ENCODE results near the gene ZNF778. TPM values are rescaled to one million over a fixed set of nuclear protein-coding genes. Genes with fewer than 3 reads are reported as not detected.
A peak's percentile ranks its signal among the peaks of the same experiment; 100 is the strongest.

The ZNF778 gene
- total RNA-seq, 2 donors from 2014 or later = 13.0 to 16.3 TPM

GRCh38 chr16:89193576-89194293, 23.8 kb upstream of the ZNF778 start:
- Histone ChIP-seq H3K27me3 (ENCODE audit: control insufficient read depth, insufficient read depth, low read length, poor library complexity, severe bottlenecking) (peaks cover 34% of the 10 kb centered on the region), H3K27ac (ENCODE audit: low read depth, low read length) (no peak overlapping the region), H3K4me3 (ENCODE audit: low read length) (no peak overlapping the region), H3K36me3 (ENCODE audit: control insufficient read depth, insufficient read depth, low read length) (no peaks in the 10 kb centered on the region), H3K9ac (ENCODE audit: extremely low read depth, low read length, poor library complexity, severe bottlenecking) (no peak overlapping the region), H3K9me3 (ENCODE audit: control insufficient read depth, low read length) (no peaks in the 10 kb centered on the region), H3K4me1 (ENCODE audit: control insufficient read depth, insufficient read depth, low read length) (no peaks in the 10 kb centered on the region)
- H3K9me3 Mint-ChIP-seq = no peaks in the 10 kb centered on the region
- H3K36me3 Mint-ChIP-seq (ENCODE audit: low read depth) = no peaks in the 10 kb centered on the region
- H3K27ac Mint-ChIP-seq = no peak overlapping the region
- H3K4me1 Mint-ChIP-seq = no peaks in the 10 kb centered on the region
- 89 to 90% methylated on average over 14 to 38 of the region's 38 CpGs for WGBS, 2 experiments (ENCODE audit: insufficient coverage in 1 of 2, insufficient read length in 1 of 2)
- peak; percentile 40 for TF ChIP-seq CTCF (conservative IDR thresholded peaks at IDR 0.05)
- H3K4me3 Mint-ChIP-seq = no peak overlapping the region
- DNase-seq = peak; percentile 65
- peaks cover 22% of the 10 kb centered on the region for H3K27me3 Mint-ChIP-seq (ENCODE audit: insufficient read depth)

- peaks cover 30% of the 10 kb centered on the region for H3K27me3 ChIP-seq (ENCODE audit: control insufficient read depth, insufficient read depth, low read length, poor library complexity, severe bottlenecking)
- H3K36me3 Mint-ChIP-seq (ENCODE audit: low read depth) = no peaks in the 10 kb centered on the region
- H3K27ac Mint-ChIP-seq = no peak overlapping the region
- H3K4me1 Mint-ChIP-seq = no peaks in the 10 kb centered on the region
- H3K27me3 Mint-ChIP-seq (ENCODE audit: insufficient read depth) = peaks cover 29% of the 10 kb centered on the region
- TF ChIP-seq CTCF (conservative IDR thresholded peaks at IDR 0.05) = no peak
- no peak overlapping the region for H3K27ac ChIP-seq (ENCODE audit: low read depth, low read length)
- H3K9ac ChIP-seq (ENCODE audit: extremely low read depth, low read length, poor library complexity, severe bottlenecking) = no peak overlapping the region
- no peak overlapping the region for H3K4me3 ChIP-seq (ENCODE audit: low read length)
- H3K9me3 ChIP-seq (ENCODE audit: control insufficient read depth, low read length) = no peaks in the 10 kb centered on the region
- H3K4me1 ChIP-seq (ENCODE audit: control insufficient read depth, insufficient read depth, low read length) = no peaks in the 10 kb centered on the region
- no peak overlapping the region for H3K4me3 Mint-ChIP-seq
- H3K9me3 Mint-ChIP-seq = no peaks in the 10 kb centered on the region
- H3K36me3 ChIP-seq (ENCODE audit: control insufficient read depth, insufficient read depth, low read length) = no peaks in the 10 kb centered on the region
- DNase-seq = peak; percentile 45
- 93 to 94% methylated on average over 36 to 45 of the region's 45 CpGs for WGBS, 2 experiments (ENCODE audit: insufficient coverage in 1 of 2, insufficient read length in 1 of 2)
These were observed 22.9 kb upstream of the ZNF778 start for GRCh38 chr16:89194340-89195311.

- Mint-ChIP-seq H3K9me3 (no peaks in the 10 kb centered on the region), H3K4me3 (no peak overlapping the region), H3K36me3 (ENCODE audit: low read depth) (no peaks in the 10 kb centered on the region), H3K27ac (no peak overlapping the region), H3K27me3 (ENCODE audit: insufficient read depth) (peaks cover 33% of the 10 kb centered on the region), H3K4me1 (peaks cover under 1% of the 10 kb centered on the region)
- Histone ChIP-seq H3K36me3 (ENCODE audit: control insufficient read depth, insufficient read depth, low read length) (no peaks in the 10 kb centered on the region), H3K27ac (ENCODE audit: low read depth, low read length) (no peak overlapping the region), H3K27me3 (ENCODE audit: control insufficient read depth, insufficient read depth, low read length, poor library complexity, severe bottlenecking) (peaks cover 30% of the 10 kb centered on the region), H3K9me3 (ENCODE audit: control insufficient read depth, low read length) (no peaks in the 10 kb centered on the region), H3K4me1 (ENCODE audit: control insufficient read depth, insufficient read depth, low read length) (no peaks in the 10 kb centered on the region), H3K9ac (ENCODE audit: extremely low read depth, low read length, poor library complexity, severe bottlenecking) (no peak overlapping the region), H3K4me3 (ENCODE audit: low read length) (no peak overlapping the region)
- no peak for TF ChIP-seq CTCF (conservative IDR thresholded peaks at IDR 0.05)
- DNase-seq = peak; percentile 50
- WGBS, 2 experiments (ENCODE audit: insufficient coverage in 1 of 2, insufficient read length in 1 of 2) = 92% methylated on average over 16 to 21 of the region's 21 CpGs
These were observed 21.9 kb upstream of the ZNF778 start for GRCh38 chr16:89195521-89196171.
